HG02571 (cell line): ENCODE results near the gene TENM4.

Source experiments
- ATAC-seq: cut with Tn5 transposase; IDR thresholded peaks from one replicate; pipeline ENCODE4 v1.9.1; 2021; ENCODE audit warnings: mild to moderate bottlenecking, moderate library complexity; ENCODE audit not compliant: unreplicated experiment

The TENM4 gene

GRCh38 chr11:79261684-79262083 lies 179.1 kb downstream of the TENM4 start:
- ATAC-seq = no peak

GRCh38 chr11:79259800-79260199 lies 181.0 kb downstream of the TENM4 start:
- no peak for ATAC-seq

GRCh38 chr11:79258576-79258975 lies 182.3 kb downstream of the TENM4 start:
- no peak for ATAC-seq

GRCh38 chr11:79255965-79256364 lies 184.9 kb downstream of the TENM4 start:
- no peak for ATAC-seq

- no peak for ATAC-seq
These were observed 187.6 kb downstream of the TENM4 start for GRCh38 chr11:79253280-79253679.

- no peak for ATAC-seq
These were observed 191.4 kb downstream of the TENM4 start for GRCh38 chr11:79249295-79249993.

- ATAC-seq = no peak
These were observed 196.0 kb downstream of the TENM4 start for GRCh38 chr11:79244798-79245197.

- no peak for ATAC-seq
These were observed 196.5 kb downstream of the TENM4 start for GRCh38 chr11:79244241-79244772.

- ATAC-seq = no peak
These were observed 197.2 kb downstream of the TENM4 start for GRCh38 chr11:79243422-79244210.

- ATAC-seq = no peak
These were observed 198.2 kb downstream of the TENM4 start for GRCh38 chr11:79242616-79243015.

GRCh38 chr11:79241852-79242241 lies 199.0 kb downstream of the TENM4 start:
- no peak for ATAC-seq

- ATAC-seq = no peak
These were observed 199.5 kb downstream of the TENM4 start for GRCh38 chr11:79241205-79241851.

GRCh38 chr11:79237703-79238102 lies 203.1 kb downstream of the TENM4 start:
- ATAC-seq = no peak

- no peak for ATAC-seq
These were observed 203.7 kb downstream of the TENM4 start for GRCh38 chr11:79237091-79237490.

- no peak for ATAC-seq
These were observed 204.3 kb downstream of the TENM4 start for GRCh38 chr11:79236541-79236971.

- ATAC-seq = no peak
These were observed 205.1 kb downstream of the TENM4 start for GRCh38 chr11:79235696-79236095.

- no peak for ATAC-seq
These were observed 208.5 kb downstream of the TENM4 start for GRCh38 chr11:79232346-79232745.

GRCh38 chr11:79229047-79229446 lies 211.8 kb downstream of the TENM4 start:
- no peak for ATAC-seq

- no peak for ATAC-seq
These were observed 212.8 kb downstream of the TENM4 start for GRCh38 chr11:79227767-79228755.

GRCh38 chr11:79227308-79227707 lies 213.5 kb downstream of the TENM4 start:
- no peak for ATAC-seq
